Measurements from ENCODE around the gene PRPS1.
A peak's percentile ranks its signal among the peaks of the same experiment; 100 is the strongest.
"Not testable (repeated sequence)": the region's sequence is repeated elsewhere in the genome, so short reads cannot be mapped to it uniquely, and the experiment has no call there.

The PRPS1 gene

GRCh38 chrX:107627838-107628661 lies at the start of gene PRPS1:
PRPS1 (plus strand) TSS chrX:107628510; CDS start chrX:107628629, 119 bp downstream.
- Mint-ChIP-seq H3K27ac (peak within 1 kb of the TSS; percentile 90), H3K4me3 (peak within 1 kb of the TSS; percentile 96), H3K9me3 (no peaks in the 10 kb centered on the region), H3K27me3 (no peaks in the 10 kb centered on the region), H3K4me1 (ENCODE audit: low read depth) (peaks cover 30% of the 10 kb centered on the region), H3K36me3 (ENCODE audit: low read depth) (peaks cover 11% of the 10 kb centered on the region)

GRCh38 chrX:107579956-107580355 lies 48.4 kb upstream of the PRPS1 start:
- Mint-ChIP-seq H3K27me3 (no peaks in the 10 kb centered on the region), H3K36me3 (ENCODE audit: low read depth) (no peaks in the 10 kb centered on the region), H3K9me3 (no peaks in the 10 kb centered on the region), H3K4me1 (ENCODE audit: low read depth) (peaks cover 4% of the 10 kb centered on the region), H3K27ac (no peak overlapping the region), H3K4me3 (no peak overlapping the region)

GRCh38 chrX:107581923-107582322 lies 46.4 kb upstream of the PRPS1 start:
- Mint-ChIP-seq H3K27me3 (no peaks in the 10 kb centered on the region), H3K4me1 (ENCODE audit: low read depth) (no peaks in the 10 kb centered on the region), H3K27ac (no peak overlapping the region), H3K9me3 (no peaks in the 10 kb centered on the region), H3K4me3 (no peak overlapping the region), H3K36me3 (ENCODE audit: low read depth) (no peaks in the 10 kb centered on the region)

- no peak overlapping the region for H3K27ac Mint-ChIP-seq
- H3K4me1 Mint-ChIP-seq (ENCODE audit: low read depth) = no peaks in the 10 kb centered on the region
- H3K27me3 Mint-ChIP-seq = no peaks in the 10 kb centered on the region
- H3K4me3 Mint-ChIP-seq = no peak overlapping the region
- H3K36me3 Mint-ChIP-seq (ENCODE audit: low read depth) = no peaks in the 10 kb centered on the region
- H3K9me3 Mint-ChIP-seq = no peaks in the 10 kb centered on the region
Measured at GRCh38 chrX:107589243-107589642, 39.1 kb upstream of the PRPS1 start.

- Mint-ChIP-seq H3K4me1 (ENCODE audit: low read depth) (no peaks in the 10 kb centered on the region), H3K9me3 (no peaks in the 10 kb centered on the region), H3K36me3 (ENCODE audit: low read depth) (no peaks in the 10 kb centered on the region), H3K27ac (no peak overlapping the region), H3K4me3 (no peak overlapping the region), H3K27me3 (no peaks in the 10 kb centered on the region)
Measured at GRCh38 chrX:107596651-107597050, 31.7 kb upstream of the PRPS1 start.

- Mint-ChIP-seq H3K4me3 (no peak overlapping the region), H3K36me3 (ENCODE audit: low read depth) (no peaks in the 10 kb centered on the region), H3K27ac (no peak overlapping the region), H3K9me3 (no peaks in the 10 kb centered on the region), H3K27me3 (no peaks in the 10 kb centered on the region), H3K4me1 (ENCODE audit: low read depth) (no peaks in the 10 kb centered on the region)
Measured at GRCh38 chrX:107597264-107597663, 31.0 kb upstream of the PRPS1 start.

- H3K36me3 Mint-ChIP-seq (ENCODE audit: low read depth) = no peaks in the 10 kb centered on the region
- H3K27me3 Mint-ChIP-seq = no peaks in the 10 kb centered on the region
- H3K4me1 Mint-ChIP-seq (ENCODE audit: low read depth) = no peaks in the 10 kb centered on the region
- H3K9me3 Mint-ChIP-seq = no peaks in the 10 kb centered on the region
- no peak overlapping the region for H3K27ac Mint-ChIP-seq
- no peak overlapping the region for H3K4me3 Mint-ChIP-seq
Measured at GRCh38 chrX:107597791-107598190, 30.5 kb upstream of the PRPS1 start.

- Mint-ChIP-seq H3K36me3 (ENCODE audit: low read depth) (no peaks in the 10 kb centered on the region), H3K9me3 (no peaks in the 10 kb centered on the region), H3K27me3 (no peaks in the 10 kb centered on the region), H3K27ac (no peak overlapping the region), H3K4me1 (ENCODE audit: low read depth) (no peaks in the 10 kb centered on the region), H3K4me3 (no peak overlapping the region)
Measured at GRCh38 chrX:107599450-107599861, 28.9 kb upstream of the PRPS1 start.

GRCh38 chrX:107600366-107600765 lies 27.9 kb upstream of the PRPS1 start:
- Mint-ChIP-seq H3K36me3 (ENCODE audit: low read depth) (no peaks in the 10 kb centered on the region), H3K4me1 (ENCODE audit: low read depth) (no peaks in the 10 kb centered on the region), H3K4me3 (no peak overlapping the region), H3K27me3 (no peaks in the 10 kb centered on the region), H3K9me3 (no peaks in the 10 kb centered on the region), H3K27ac (no peak overlapping the region)

- no peaks in the 10 kb centered on the region for H3K36me3 Mint-ChIP-seq (ENCODE audit: low read depth)
- no peak overlapping the region for H3K27ac Mint-ChIP-seq
- no peaks in the 10 kb centered on the region for H3K4me1 Mint-ChIP-seq (ENCODE audit: low read depth)
- no peak overlapping the region for H3K4me3 Mint-ChIP-seq
- no peaks in the 10 kb centered on the region for H3K27me3 Mint-ChIP-seq
- H3K9me3 Mint-ChIP-seq = no peaks in the 10 kb centered on the region
Measured at GRCh38 chrX:107601326-107601725, 27.0 kb upstream of the PRPS1 start.

- Mint-ChIP-seq H3K4me1 (ENCODE audit: low read depth) (no peaks in the 10 kb centered on the region), H3K9me3 (no peaks in the 10 kb centered on the region), H3K27ac (no peak overlapping the region), H3K27me3 (no peaks in the 10 kb centered on the region), H3K36me3 (ENCODE audit: low read depth) (no peaks in the 10 kb centered on the region), H3K4me3 (no peak overlapping the region)
Measured at GRCh38 chrX:107601759-107602158, 26.6 kb upstream of the PRPS1 start.

GRCh38 chrX:107602694-107603239 lies 25.5 kb upstream of the PRPS1 start:
- no peaks in the 10 kb centered on the region for H3K36me3 Mint-ChIP-seq (ENCODE audit: low read depth)
- no peaks in the 10 kb centered on the region for H3K9me3 Mint-ChIP-seq
- H3K27ac Mint-ChIP-seq = no peak overlapping the region
- no peaks in the 10 kb centered on the region for H3K27me3 Mint-ChIP-seq
- H3K4me1 Mint-ChIP-seq (ENCODE audit: low read depth) = no peaks in the 10 kb centered on the region
- no peak overlapping the region for H3K4me3 Mint-ChIP-seq

- Mint-ChIP-seq H3K36me3 (ENCODE audit: low read depth) (no peaks in the 10 kb centered on the region), H3K4me1 (ENCODE audit: low read depth) (no peaks in the 10 kb centered on the region), H3K27me3 (no peaks in the 10 kb centered on the region), H3K27ac (no peak overlapping the region), H3K4me3 (no peak overlapping the region), H3K9me3 (no peaks in the 10 kb centered on the region)
Measured at GRCh38 chrX:107603429-107604159, 24.7 kb upstream of the PRPS1 start.

GRCh38 chrX:107609061-107609460 lies 19.2 kb upstream of the PRPS1 start:
- H3K27me3 Mint-ChIP-seq; H3K27ac Mint-ChIP-seq; H3K4me3 Mint-ChIP-seq; H3K4me1 Mint-ChIP-seq (ENCODE audit: low read depth); H3K9me3 Mint-ChIP-seq; H3K36me3 Mint-ChIP-seq (ENCODE audit: low read depth): not testable (repeated sequence)

- Mint-ChIP-seq H3K36me3 (ENCODE audit: low read depth) (no peaks in the 10 kb centered on the region), H3K9me3 (no peaks in the 10 kb centered on the region), H3K4me3 (no peak overlapping the region), H3K4me1 (ENCODE audit: low read depth) (no peaks in the 10 kb centered on the region), H3K27ac (no peak overlapping the region), H3K27me3 (no peaks in the 10 kb centered on the region)
Measured at GRCh38 chrX:107610667-107611066, 17.6 kb upstream of the PRPS1 start.
